ENCODE data around the gene CELSR1.

DNA sequence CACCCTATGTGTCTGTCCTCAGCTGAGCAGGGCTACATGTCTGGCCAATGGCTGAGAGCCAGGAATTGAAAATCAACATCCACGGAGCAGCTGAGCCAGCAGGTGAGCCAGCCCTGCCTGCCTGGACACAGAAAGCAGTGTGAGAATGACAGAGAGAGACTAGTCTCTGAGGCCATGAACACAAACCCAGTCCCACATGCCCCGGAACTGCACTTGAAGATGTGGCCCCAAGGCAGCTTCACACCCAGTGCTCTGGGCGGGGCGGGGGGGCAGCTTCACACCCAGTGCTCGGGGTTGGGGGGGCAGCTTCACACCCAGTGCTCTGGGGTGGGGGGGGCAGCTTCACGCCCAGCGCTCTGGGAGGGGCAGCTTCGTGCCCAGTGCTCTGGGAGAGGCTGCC lies 164.3 kb downstream of the CELSR1 start:
- TF ChIP-seq, protein P1, sequence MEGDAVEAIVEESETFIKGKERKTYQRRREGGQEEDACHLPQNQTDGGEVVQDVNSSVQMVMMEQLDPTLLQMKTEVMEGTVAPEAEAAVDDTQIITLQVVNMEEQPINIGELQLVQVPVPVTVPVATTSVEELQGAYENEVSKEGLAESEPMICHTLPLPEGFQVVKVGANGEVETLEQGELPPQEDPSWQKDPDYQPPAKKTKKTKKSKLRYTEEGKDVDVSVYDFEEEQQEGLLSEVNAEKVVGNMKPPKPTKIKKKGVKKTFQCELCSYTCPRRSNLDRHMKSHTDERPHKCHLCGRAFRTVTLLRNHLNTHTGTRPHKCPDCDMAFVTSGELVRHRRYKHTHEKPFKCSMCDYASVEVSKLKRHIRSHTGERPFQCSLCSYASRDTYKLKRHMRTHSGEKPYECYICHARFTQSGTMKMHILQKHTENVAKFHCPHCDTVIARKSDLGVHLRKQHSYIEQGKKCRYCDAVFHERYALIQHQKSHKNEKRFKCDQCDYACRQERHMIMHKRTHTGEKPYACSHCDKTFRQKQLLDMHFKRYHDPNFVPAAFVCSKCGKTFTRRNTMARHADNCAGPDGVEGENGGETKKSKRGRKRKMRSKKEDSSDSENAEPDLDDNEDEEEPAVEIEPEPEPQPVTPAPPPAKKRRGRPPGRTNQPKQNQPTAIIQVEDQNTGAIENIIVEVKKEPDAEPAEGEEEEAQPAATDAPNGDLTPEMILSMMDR (IDR thresholded peaks at IDR 0.05; ENCODE audit: insufficient read depth, low read depth, low read length) = no peak
- no peak for TF ChIP-seq EZH2 (IDR thresholded peaks at IDR 0.05; ENCODE audit: insufficient read depth, low read length)
